ENCODE data around the gene RNU5B-1. TPM values are rescaled to one million over a fixed set of nuclear protein-coding genes. Genes with fewer than 3 reads are reported as not detected.

RNU5B-1 gene
- total and polyA plus RNA-seq, 2 of the 4 experiments (the other 2 are of a cell fraction), result not detected

- Histone ChIP-seq H3K23ac (ENCODE audit: low read depth, low read length) (no peak overlapping the region), H3K18ac (ENCODE audit: low read depth, low read length) (no peak overlapping the region), H3K27me3 (ENCODE audit: control insufficient read depth, insufficient read depth, low read length) (peaks cover 64% of the 10 kb centered on the region), H4K5ac (ENCODE audit: low read depth, low read length) (no peak overlapping the region), H2AK5ac (ENCODE audit: low read depth, low read length) (no peak overlapping the region), H3K9ac (ENCODE audit: low read depth, low read length) (no peak overlapping the region), H3K9me3 (ENCODE audit: control insufficient read depth, insufficient read depth, low read length) (no peaks in the 10 kb centered on the region), H3K27ac (ENCODE audit: insufficient read depth, low read length) (no peak overlapping the region), H3K4ac (ENCODE audit: low read depth, low read length) (no peak overlapping the region), H3K4me2 (ENCODE audit: low read depth, low read length) (no peak overlapping the region), H3K56ac (ENCODE audit: extremely low read depth, insufficient read depth, low read length) (no peak overlapping the region), H2AK9ac (replicated peaks; ENCODE audit: low read depth, low read length, poor library complexity) (no peak overlapping the region), H2BK15ac (ENCODE audit: low read depth, low read length) (no peak overlapping the region), H2BK5ac (ENCODE audit: low read depth, low read length, poor library complexity, severe bottlenecking) (no peak overlapping the region), H4K20me1 (ENCODE audit: insufficient read depth, low read length) (no peaks in the 10 kb centered on the region), H3K36me3 (ENCODE audit: control insufficient read depth, insufficient read depth, low read length) (no peaks in the 10 kb centered on the region), H2AFZ (replicated peaks; ENCODE audit: low read length, poor library complexity) (no peak overlapping the region), H4K8ac (ENCODE audit: low read depth in 2 of 2, low read length in 2 of 2) (no peak overlapping the region), H3K9me1 (ENCODE audit: insufficient read depth, low read length) (no peaks in the 10 kb centered on the region), H2BK20ac (ENCODE audit: low read depth, low read length) (no peak overlapping the region), H4K91ac (ENCODE audit: insufficient read depth, low read depth, low read length) (no peak overlapping the region), H2BK120ac (ENCODE audit: low read depth, low read length) (no peak overlapping the region), H3K4me3 (ENCODE audit: insufficient read depth, low read depth, low read length) (no peak overlapping the region), H3K4me1 (ENCODE audit: control insufficient read depth, insufficient read depth, low read length) (no peaks in the 10 kb centered on the region), H3K14ac (replicated peaks; ENCODE audit: low read depth, low read length) (no peak overlapping the region), H3K79me1 (ENCODE audit: low read depth in 1 of 2, low read length in 2 of 2) (no peaks in the 10 kb centered on the region)
- ChIA-PET POLR2A (ENCODE audit: unreplicated experiment) (no interaction called here), CTCF (no interaction called here)
- 43% methylated on average over 2 of the region's 5 CpGs; no CpG with 5 or more reads in 1 of the 2 experiments for WGBS, 2 experiments (ENCODE audit: extremely low coverage in 2 of 2, insufficient read length in 1 of 2)
- intact Hi-C loops (cut with micrococcal nuclease), result no loop called here
- dilution Hi-C loops (cut with HindIII; ENCODE audit: low sequenced_read_pairs, unreplicated experiment), result no loop called here
- no TSS peak for BruUV-seq (replicated peaks)
- no peak for DNase-seq
- in situ Hi-C loops (cut with MboI; ENCODE audit: low sequenced_read_pairs), result no loop called here
- TF ChIP-seq CEBPB (IDR thresholded peaks at IDR 0.05; ENCODE audit: low read depth, low read length) (no peak), RCOR1 (IDR thresholded peaks at IDR 0.05; ENCODE audit: insufficient replicate concordance, low read length) (no peak), ELK1 (IDR thresholded peaks at IDR 0.05; ENCODE audit: borderline replicate concordance, low read depth, low read length) (no peak), MXI1 (IDR thresholded peaks at IDR 0.05; ENCODE audit: borderline replicate concordance, low read depth, low read length) (no peak), RFX5 (IDR thresholded peaks at IDR 0.05; ENCODE audit: low read depth, low read length) (no peak), FOS (IDR thresholded peaks at IDR 0.05; ENCODE audit: low read depth, low read length) (no peak), MAZ (IDR thresholded peaks at IDR 0.05; ENCODE audit: borderline replicate concordance, low read depth, low read length) (no peak), POLR2A (IDR thresholded peaks at IDR 0.05; ENCODE audit: low read depth, low read length) (no peak), NFE2L2 (IDR thresholded peaks at IDR 0.05; ENCODE audit: low read depth, low read length) (no peak), MAFK (IDR thresholded peaks at IDR 0.05; ENCODE audit: low read depth, low read length) (no peak), CTCF (conservative IDR thresholded peaks at IDR 0.05; ENCODE audit: low read depth, low read length) (no peak), RAD21 (IDR thresholded peaks at IDR 0.05; ENCODE audit: low read length) (no peak), CHD1 (IDR thresholded peaks at IDR 0.05; ENCODE audit: low read depth, low read length) (no peak), BHLHE40 (IDR thresholded peaks at IDR 0.05; ENCODE audit: low read depth, low read length) (no peak), SMC3 (IDR thresholded peaks at IDR 0.05; ENCODE audit: low read depth, low read length) (no peak)
- TF ChIP-seq, protein P1, sequence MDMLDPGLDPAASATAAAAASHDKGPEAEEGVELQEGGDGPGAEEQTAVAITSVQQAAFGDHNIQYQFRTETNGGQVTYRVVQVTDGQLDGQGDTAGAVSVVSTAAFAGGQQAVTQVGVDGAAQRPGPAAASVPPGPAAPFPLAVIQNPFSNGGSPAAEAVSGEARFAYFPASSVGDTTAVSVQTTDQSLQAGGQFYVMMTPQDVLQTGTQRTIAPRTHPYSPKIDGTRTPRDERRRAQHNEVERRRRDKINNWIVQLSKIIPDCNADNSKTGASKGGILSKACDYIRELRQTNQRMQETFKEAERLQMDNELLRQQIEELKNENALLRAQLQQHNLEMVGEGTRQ (IDR thresholded peaks at IDR 0.05; ENCODE audit: low read depth, low read length), result no peak
- ATAC-seq (ENCODE audit: low read depth), result no peak
Observed at GRCh38 chr15:65333856-65334255, 29.4 kb downstream of the RNU5B-1 start.
